K562 (cell line): ENCODE data around the gene CLCN5.

Source experiments
- CEBPZ ChIP-seq: fragments of 150-350 bp; IDR thresholded peaks from 2 replicates; pipeline ENCODE4 v1.6.1; 2014; ENCODE audit warnings: low read depth, mild to moderate bottlenecking, low read length, borderline replicate concordance
- GTF2F1 ChIP-seq: IDR thresholded peaks from 2 replicates; pipeline ENCODE4 v1.6.1; 2011; ENCODE audit warnings: low read depth, low read length, improper control_type of control experiment
- HNRNPLL ChIP-seq: fragments of 200-400 bp; formaldehyde crosslinking; IDR thresholded peaks from 2 replicates; pipeline ENCODE4 v1.6.1; 2017; ENCODE audit warnings: low read length, low read depth, mild to moderate bottlenecking; ENCODE audit not compliant: poor library complexity, severe bottlenecking
- ZBTB33 ChIP-seq: sonication (generic); formaldehyde crosslinking; IDR thresholded peaks from 2 replicates; pipeline ENCODE4 v1.8.1; 2023; ENCODE audit warnings: mild to moderate bottlenecking, missing genetic modification reagents
- ZNF3 ChIP-seq: fragments of 250-450 bp; sonication (Bioruptor Pico); IDR thresholded peaks from 2 replicates; pipeline ENCODE4 v1.5.0; 2021; ENCODE audit warnings: mild to moderate bottlenecking, moderate library complexity

GRCh38 chrX:50107470-50107869 lies 185.1 kb downstream of the CLCN5 start:
- TF ChIP-seq ZNF3 (CRISPR knock-in tag) = no peak
- no peak for TF ChIP-seq ZBTB33 (CRISPR knock-in tag)
- no peak for TF ChIP-seq CEBPZ
- no peak for TF ChIP-seq GTF2F1
- TF ChIP-seq HNRNPLL = no peak
